ENCODE measurements around the gene CHCHD3.

DNA sequence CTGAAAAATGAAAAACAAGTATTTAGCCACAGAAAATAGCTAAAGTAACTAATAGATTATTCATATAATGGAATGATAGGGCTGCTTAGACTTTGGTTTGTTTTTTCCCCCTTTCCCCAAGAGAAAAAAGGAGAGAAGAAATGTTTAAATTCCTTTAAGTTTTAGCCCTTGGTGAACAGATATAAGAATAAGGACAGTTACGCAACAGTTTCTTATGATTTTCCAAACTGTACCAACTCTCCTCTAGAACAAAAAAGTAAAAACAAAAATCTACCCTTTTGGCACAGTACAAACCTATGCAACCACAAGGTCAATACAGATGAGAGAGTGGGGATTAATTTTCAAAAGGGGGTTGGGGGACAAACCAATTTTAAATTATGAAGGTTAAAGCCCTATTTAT is 227.7 kb downstream of the CHCHD3 start:
- no peak for TF ChIP-seq CTCF (conservative IDR thresholded peaks at IDR 0.05 in 1 of 2, IDR thresholded peaks at IDR 0.05 in 1 of 2; ENCODE audit: extremely low read depth in 1 of 2, insufficient read depth in 1 of 2, low read depth in 1 of 2, low read length in 2 of 2)
- TF ChIP-seq EZH2 (IDR thresholded peaks at IDR 0.05; ENCODE audit: borderline replicate concordance, low read length) = no peak
